Thymus (tissue), 11 donors: ENCODE data around the gene GRIN3A. TPM values are rescaled to one million over a fixed set of nuclear protein-coding genes. Genes with fewer than 3 reads are reported as not detected.

Source experiments
- DNase-seq, 9 donors: peaks; one replicate each; pipeline ENCODE4 v3.0.0-alpha.2; 2013; ENCODE audit warnings: low spot score in 9 of 9, low read depth in 6 of 9, missing footprints in 1 of 9
- H3K27ac ChIP-seq, 2 donors: one replicate each; pipeline ENCODE4 v1.5.1; 2013; ENCODE audit warnings: control low read depth in 1 of 2, low read depth in 1 of 2, low read length in 1 of 2, mild to moderate bottlenecking in 1 of 2, moderate library complexity in 1 of 2
- H3K27me3 ChIP-seq, 2 donors: one replicate each; pipeline ENCODE4 v1.5.1; 2013; ENCODE audit warnings: low read length in 1 of 2; ENCODE audit not compliant: control insufficient read depth in 2 of 2, insufficient read depth in 1 of 2
- H3K36me3 ChIP-seq, 2 donors: one replicate each; pipeline ENCODE4 v1.5.1; 2013; ENCODE audit warnings: low read length in 1 of 2, mild to moderate bottlenecking in 1 of 2, moderate library complexity in 1 of 2; ENCODE audit not compliant: control insufficient read depth in 2 of 2, insufficient read depth in 2 of 2
- H3K4me1 ChIP-seq, 2 donors: one replicate each; pipeline ENCODE4 v1.5.1; 2013; ENCODE audit warnings: low read length in 2 of 2; ENCODE audit not compliant: control insufficient read depth in 2 of 2, insufficient read depth in 2 of 2
- H3K4me3 ChIP-seq, 2 donors: one replicate each; pipeline ENCODE4 v1.5.1; 2013; ENCODE audit warnings: low read length in 2 of 2, control low read depth in 1 of 2, mild to moderate bottlenecking in 1 of 2
- H3K9me3 ChIP-seq, 2 donors: one replicate each; pipeline ENCODE4 v1.5.1; 2013; ENCODE audit warnings: low read length in 1 of 2, mild to moderate bottlenecking in 1 of 2; ENCODE audit not compliant: control insufficient read depth in 2 of 2, insufficient read depth in 1 of 2
- WGBS: extraction: QIAGEN DNeasy Blood & Tissue Kit; methylation state at CpG from one replicate; pipeline ENCODE4 v1.1.7; 2013; 5-methylcytosine and 5-hydroxymethylcytosine counted together
- polyA plus RNA-seq: library from polyadenylated mRNA; stranded (reverse); fragments of 200-250 nt; gene quantifications from one replicate; pipeline ENCODE4 v1.2.3, GENCODE V29; 2013
- total RNA-seq: library from RNA; stranded (reverse); fragments of 120-200 nt; gene quantifications from one replicate; pipeline ENCODE4 v1.2.4, GENCODE V29; 2013
- donor health status: healthy.

Gene GRIN3A
- total and polyA plus RNA-seq, 2 donors = 0.09 to 0.14 TPM

DNA sequence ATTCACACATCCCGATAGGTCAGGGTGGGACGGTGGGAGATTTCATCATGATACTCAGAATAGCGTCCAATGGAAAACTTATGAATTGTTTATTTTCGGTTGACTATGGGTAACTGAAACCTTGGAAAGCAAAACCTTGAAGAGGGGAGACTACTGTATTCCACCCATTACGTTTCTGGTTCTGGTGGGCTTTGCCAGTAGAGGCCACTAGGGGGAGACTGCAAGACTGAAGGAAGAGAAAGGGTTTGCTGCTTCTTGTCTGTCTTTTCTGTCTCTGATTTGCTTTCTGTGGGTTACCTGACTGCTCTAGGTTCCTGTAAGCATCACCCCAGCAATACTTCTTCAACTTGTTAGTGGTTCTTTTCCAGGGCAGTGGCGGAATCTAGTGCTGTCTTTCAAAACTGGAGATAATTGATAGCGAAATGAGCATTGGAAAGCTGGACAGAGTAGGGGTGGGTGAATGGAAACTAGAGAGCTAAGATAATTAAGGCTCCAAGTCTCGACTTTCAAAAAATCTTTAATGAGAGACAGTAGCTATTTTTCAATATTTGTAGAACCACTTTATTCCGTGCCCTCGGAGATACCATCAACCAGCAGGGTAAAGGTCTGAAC is 27.0 kb downstream of the GRIN3A start:
- DNase-seq = peak in 1 of 9 donors; percentile 9
- no peaks in the 10 kb centered on the region for H3K9me3 ChIP-seq
- no peak overlapping the region for H3K4me3 ChIP-seq
- WGBS = 80% methylated on average over 10 of the region's 10 CpGs
- H3K4me1 ChIP-seq = no peaks in the 10 kb centered on the region
- H3K27ac ChIP-seq = no peak overlapping the region
- no peaks in the 10 kb centered on the region for H3K27me3 ChIP-seq
- no peaks in the 10 kb centered on the region for H3K36me3 ChIP-seq

DNA sequence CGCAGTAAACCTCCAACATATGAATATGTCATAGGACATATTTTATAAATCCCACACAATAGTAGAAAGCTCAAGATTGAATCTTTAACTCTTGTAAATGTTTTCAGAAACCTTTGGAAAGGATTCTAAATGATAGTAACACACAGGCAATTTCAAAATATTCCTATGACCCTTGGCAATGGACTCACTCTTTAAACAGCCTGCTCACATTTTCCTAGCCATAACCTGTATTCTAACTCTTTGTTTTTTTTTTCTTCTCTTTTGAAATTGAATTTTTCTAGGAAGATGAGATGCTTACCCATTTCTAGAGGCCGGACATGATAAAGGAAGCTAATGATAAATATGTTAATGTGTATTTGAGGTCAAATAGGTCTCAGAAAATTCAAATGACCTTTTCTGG is 29.6 kb downstream of the GRIN3A start:
- 91% methylated on average over 2 of the region's 2 CpGs for WGBS

GRCh38 chr9:101707721-101708120 is 30.7 kb downstream of the GRIN3A start:
- whole genome bisulfite sequencing = 80% methylated on average over 3 of the region's 3 CpGs
- DNase-seq = no peak
- Histone ChIP-seq H3K36me3 (no peaks in the 10 kb centered on the region), H3K27me3 (peaks cover 0 to 10% of the 10 kb centered on the region in 2 donors), H3K4me3 (no peak overlapping the region), H3K9me3 (no peaks in the 10 kb centered on the region), H3K27ac (no peak overlapping the region), H3K4me1 (no peaks in the 10 kb centered on the region)

More for the DNA sequence above, 29.6 kb downstream of the GRIN3A start:
- H3K4me1 ChIP-seq = no peaks in the 10 kb centered on the region
- H3K4me3 ChIP-seq = no peak overlapping the region
- no peak for DNase-seq
- H3K27me3 ChIP-seq = peaks cover 0 to 10% of the 10 kb centered on the region in 2 donors
- H3K36me3 ChIP-seq = no peaks in the 10 kb centered on the region
- H3K27ac ChIP-seq = no peak overlapping the region
- no peaks in the 10 kb centered on the region for H3K9me3 ChIP-seq

DNA sequence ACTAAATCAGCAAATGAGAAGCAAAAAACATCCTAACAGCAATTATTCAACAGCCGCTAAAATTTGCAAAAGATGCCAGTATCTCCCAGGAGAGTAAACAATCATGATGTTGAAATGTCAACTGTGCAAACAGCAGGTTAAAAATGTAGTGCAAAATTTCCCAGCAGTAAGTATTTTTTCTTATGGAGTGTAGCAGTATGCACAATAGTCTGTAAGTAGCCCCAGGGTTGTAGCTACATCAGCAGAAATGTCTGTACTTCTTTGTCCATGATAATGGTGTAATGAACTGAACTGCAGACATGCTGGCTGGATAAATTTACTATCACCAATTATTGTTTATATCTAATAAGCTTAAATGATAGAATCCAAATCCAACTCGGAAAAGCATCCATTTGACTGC is 31.4 kb downstream of the GRIN3A start:
- Histone ChIP-seq H3K4me1 (no peaks in the 10 kb centered on the region), H3K9me3 (no peaks in the 10 kb centered on the region), H3K27ac (no peak overlapping the region), H3K27me3 (peaks cover 0 to 10% of the 10 kb centered on the region in 2 donors), H3K4me3 (no peak overlapping the region), H3K36me3 (no peaks in the 10 kb centered on the region)
- no peak for DNase-seq
- WGBS = 92% methylated on average over 2 of the region's 2 CpGs

- Histone ChIP-seq H3K4me3 (no peak overlapping the region), H3K27ac (no peak overlapping the region), H3K9me3 (no peaks in the 10 kb centered on the region), H3K36me3 (no peaks in the 10 kb centered on the region), H3K27me3 (peaks cover 0 to 10% of the 10 kb centered on the region in 2 donors), H3K4me1 (no peaks in the 10 kb centered on the region)
- DNase-seq = no peak
These were observed 32.1 kb downstream of the GRIN3A start for GRCh38 chr9:101706261-101706798.

GRCh38 chr9:101705135-101705661 is 33.2 kb downstream of the GRIN3A start:
- Histone ChIP-seq H3K27ac (no peak overlapping the region), H3K4me1 (no peaks in the 10 kb centered on the region), H3K9me3 (no peaks in the 10 kb centered on the region), H3K27me3 (peaks cover 0 to 10% of the 10 kb centered on the region in 2 donors), H3K4me3 (peak overlapping the region in 1 of 2 donors; percentile 24), H3K36me3 (no peaks in the 10 kb centered on the region)
- peak in 1 of 9 donors; percentile 5 for DNase-seq
- 8% methylated on average over 21 of the region's 21 CpGs for WGBS

DNA sequence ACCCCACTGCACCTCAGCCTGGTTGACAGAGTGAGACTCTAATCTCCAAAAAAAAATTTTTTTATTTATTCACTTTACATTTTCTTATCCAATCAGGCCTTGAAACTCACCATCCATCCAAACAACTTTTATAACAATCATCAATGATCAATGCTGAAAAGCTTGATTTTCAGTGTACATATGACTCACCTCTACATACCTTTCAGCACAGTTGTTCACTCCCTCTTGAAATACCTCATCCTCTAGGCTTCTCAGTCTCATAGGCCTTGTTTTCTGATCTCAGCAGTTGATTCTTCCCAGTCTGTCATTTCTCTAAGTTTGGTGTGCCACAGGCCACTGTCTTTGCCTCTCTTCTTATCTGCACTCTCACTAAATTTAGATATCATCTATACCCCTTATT is 36.2 kb downstream of the GRIN3A start:
- H3K27me3 ChIP-seq = peaks cover 0 to 10% of the 10 kb centered on the region in 2 donors
- no peaks in the 10 kb centered on the region for H3K9me3 ChIP-seq
- H3K4me3 ChIP-seq = no peak overlapping the region
- no peaks in the 10 kb centered on the region for H3K4me1 ChIP-seq
- no peaks in the 10 kb centered on the region for H3K36me3 ChIP-seq
- no peak for DNase-seq
- H3K27ac ChIP-seq = no peak overlapping the region

DNA sequence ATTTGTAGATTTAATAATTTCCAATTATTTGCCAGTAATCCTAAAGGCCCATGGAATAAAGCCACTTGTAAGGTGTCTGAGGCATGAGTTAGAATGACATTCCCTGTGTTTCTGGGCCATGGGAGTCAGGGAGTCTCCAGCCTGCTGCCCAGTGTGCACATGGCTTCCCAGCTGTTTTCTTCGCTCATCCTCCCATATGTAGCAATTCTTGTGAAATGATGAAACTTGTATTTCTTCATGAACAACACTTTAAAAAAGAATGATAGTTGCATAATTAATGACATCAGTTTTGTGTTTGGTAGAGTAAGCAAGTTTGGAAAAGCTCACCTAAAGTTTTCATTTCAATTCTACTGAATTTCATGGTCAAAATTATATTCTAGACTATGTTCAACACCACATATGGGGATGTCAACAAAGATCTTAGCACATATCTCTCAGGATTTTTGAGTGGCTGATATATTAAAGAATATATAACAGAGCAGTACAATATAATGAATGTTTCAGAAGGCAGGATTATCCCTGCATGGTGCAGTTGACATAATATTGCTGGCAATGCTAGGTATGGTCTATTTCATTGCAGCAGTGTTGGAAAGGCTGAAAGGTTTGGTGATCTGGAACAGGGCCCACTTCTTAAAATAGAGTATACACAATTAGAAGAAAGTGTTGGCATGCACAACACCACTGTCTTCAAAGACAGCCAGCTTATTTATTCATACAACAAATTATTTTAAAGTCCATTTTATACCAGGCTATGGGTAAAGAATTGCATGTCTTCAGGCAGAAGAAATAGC is 44.7 kb downstream of the GRIN3A start:
- Histone ChIP-seq H3K4me1 (no peaks in the 10 kb centered on the region), H3K27ac (no peak overlapping the region), H3K36me3 (no peaks in the 10 kb centered on the region), H3K4me3 (no peak overlapping the region), H3K27me3 (no peaks in the 10 kb centered on the region), H3K9me3 (no peaks in the 10 kb centered on the region)
- DNase-seq = no peak
- WGBS = 51% methylated on average over 1 of the region's 1 CpG

- H3K36me3 ChIP-seq = no peaks in the 10 kb centered on the region
- no peak overlapping the region for H3K27ac ChIP-seq
- no peaks in the 10 kb centered on the region for H3K9me3 ChIP-seq
- no peak for DNase-seq
- 96% methylated on average over 2 of the region's 2 CpGs for WGBS
- no peaks in the 10 kb centered on the region for H3K4me1 ChIP-seq
- no peaks in the 10 kb centered on the region for H3K27me3 ChIP-seq
- H3K4me3 ChIP-seq = no peak overlapping the region
These were observed 46.8 kb downstream of the GRIN3A start for GRCh38 chr9:101691657-101692056.
